Measurements from ENCODE around the gene COL6A3. TPM values are rescaled to one million over a fixed set of nuclear protein-coding genes. Genes with fewer than 3 reads are reported as not detected.

The COL6A3 gene
- total and polyA plus RNA-seq, 7 donors, result 15.5 to 75.2 (median 59.1) TPM

DNA sequence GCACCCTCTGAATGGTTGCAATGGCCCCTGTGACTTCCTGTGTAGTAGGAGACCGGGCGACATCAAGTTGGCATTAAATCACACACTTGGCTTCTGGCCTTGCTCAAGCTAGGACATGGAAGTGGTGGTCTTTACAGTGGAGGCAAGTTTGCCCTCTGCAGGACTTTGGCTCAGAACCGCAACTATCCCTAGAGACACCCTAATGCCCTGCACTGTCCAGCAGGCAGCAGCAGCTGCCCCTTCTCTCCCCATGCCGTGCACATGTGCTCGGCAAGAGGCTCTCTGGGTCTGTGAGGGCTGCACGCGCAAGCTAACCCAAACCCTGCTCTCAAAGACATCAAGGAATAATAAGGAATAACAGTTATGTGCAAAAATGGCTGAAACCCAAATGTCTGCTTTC, 106.5 kb downstream of the COL6A3 start:
- WGBS, 3 donors, result 60 to 86% (median 63%) methylated on average over 7 of the region's 7 CpGs
- DNase-seq (no peak), ATAC-seq (peak in 1 of 4 donors; percentile 31)
- Histone ChIP-seq H3K4me1 (no peaks in the 10 kb centered on the region), H3K9me3 (no peaks in the 10 kb centered on the region), H3K4me3 (no peak overlapping the region), H3K27ac (no peak overlapping the region), H3K27me3 (ENCODE audit: insufficient read depth in 3 of 3, low read length in 2 of 3) (no peaks in the 10 kb centered on the region), H3K36me3 (ENCODE audit: insufficient read depth in 1 of 2, low read depth in 1 of 2) (no peaks in the 10 kb centered on the region)
- TF ChIP-seq, protein P1, sequence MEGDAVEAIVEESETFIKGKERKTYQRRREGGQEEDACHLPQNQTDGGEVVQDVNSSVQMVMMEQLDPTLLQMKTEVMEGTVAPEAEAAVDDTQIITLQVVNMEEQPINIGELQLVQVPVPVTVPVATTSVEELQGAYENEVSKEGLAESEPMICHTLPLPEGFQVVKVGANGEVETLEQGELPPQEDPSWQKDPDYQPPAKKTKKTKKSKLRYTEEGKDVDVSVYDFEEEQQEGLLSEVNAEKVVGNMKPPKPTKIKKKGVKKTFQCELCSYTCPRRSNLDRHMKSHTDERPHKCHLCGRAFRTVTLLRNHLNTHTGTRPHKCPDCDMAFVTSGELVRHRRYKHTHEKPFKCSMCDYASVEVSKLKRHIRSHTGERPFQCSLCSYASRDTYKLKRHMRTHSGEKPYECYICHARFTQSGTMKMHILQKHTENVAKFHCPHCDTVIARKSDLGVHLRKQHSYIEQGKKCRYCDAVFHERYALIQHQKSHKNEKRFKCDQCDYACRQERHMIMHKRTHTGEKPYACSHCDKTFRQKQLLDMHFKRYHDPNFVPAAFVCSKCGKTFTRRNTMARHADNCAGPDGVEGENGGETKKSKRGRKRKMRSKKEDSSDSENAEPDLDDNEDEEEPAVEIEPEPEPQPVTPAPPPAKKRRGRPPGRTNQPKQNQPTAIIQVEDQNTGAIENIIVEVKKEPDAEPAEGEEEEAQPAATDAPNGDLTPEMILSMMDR (IDR thresholded peaks at IDR 0.05), result no peak
- intact Hi-C loops (cut with DNase I), result loop anchor here in 1 of 2 donors (10.0 kb wide), 1 partner anchor 213 kb away; no protein-coding TSS in a partner anchor

DNA sequence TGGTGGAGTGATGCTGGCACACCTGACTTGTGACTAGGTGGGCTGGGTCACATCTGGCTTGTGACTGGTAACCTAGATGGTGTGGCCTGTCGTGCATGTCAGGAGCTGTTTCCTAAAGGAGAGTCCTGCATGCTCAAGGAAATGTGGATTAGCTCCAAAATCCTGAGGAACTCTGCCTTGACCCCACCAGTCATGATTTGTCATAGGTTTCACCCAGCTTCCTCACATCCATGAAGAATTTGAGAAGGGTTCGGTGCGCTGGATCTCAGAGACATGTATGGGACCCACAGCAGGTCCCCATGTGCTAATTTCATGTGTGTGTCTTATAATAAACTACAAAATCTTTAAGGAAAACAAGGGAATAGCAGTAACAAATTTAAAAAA, 107.2 kb downstream of the COL6A3 start:
- no peak overlapping the region for H3K27ac ChIP-seq
- ATAC-seq, result no peak

GRCh38 chr2:237306083-237306786, 107.7 kb downstream of the COL6A3 start:
- no peaks in the 10 kb centered on the region for H3K36me3 ChIP-seq (ENCODE audit: insufficient read depth in 1 of 2, low read depth in 1 of 2)
- ATAC-seq (no peak), DNase-seq (no peak)
- H3K4me3 ChIP-seq, result no peak overlapping the region
- intact Hi-C loops (cut with DNase I), result loop anchor here in 1 of 2 donors (10.0 kb wide), 1 partner anchor 211 kb away; no protein-coding TSS in a partner anchor
- no peaks in the 10 kb centered on the region for H3K9me3 ChIP-seq
- no peaks in the 10 kb centered on the region for H3K27me3 ChIP-seq (ENCODE audit: insufficient read depth in 3 of 3, low read length in 2 of 3)
- no peaks in the 10 kb centered on the region for H3K4me1 ChIP-seq
- no peak overlapping the region for H3K27ac ChIP-seq
- TF ChIP-seq, protein P1 (IDR thresholded peaks at IDR 0.05), result no peak
- 68 to 87% (median 70%) methylated on average over 7 of the region's 7 CpGs for WGBS, 3 donors

More for the DNA sequence above, 107.2 kb downstream of the COL6A3 start:
- 86 to 96% (median 88%) methylated on average over 3 of the region's 3 CpGs for WGBS, 3 donors
- Histone ChIP-seq H3K36me3 (ENCODE audit: insufficient read depth in 1 of 2, low read depth in 1 of 2) (no peaks in the 10 kb centered on the region), H3K9me3 (no peaks in the 10 kb centered on the region), H3K4me1 (no peaks in the 10 kb centered on the region), H3K4me3 (no peak overlapping the region), H3K27me3 (ENCODE audit: insufficient read depth in 3 of 3, low read length in 2 of 3) (no peaks in the 10 kb centered on the region)
- TF ChIP-seq, protein P1 (IDR thresholded peaks at IDR 0.05), result no peak
- intact Hi-C loops (cut with DNase I), result loop anchor here in 1 of 2 donors (10.0 kb wide), 1 partner anchor 212 kb away; no protein-coding TSS in a partner anchor
- no peak for DNase-seq

- Histone ChIP-seq H3K9me3 (no peaks in the 10 kb centered on the region), H3K27ac (no peak overlapping the region), H3K27me3 (ENCODE audit: insufficient read depth in 3 of 3, low read length in 2 of 3) (no peaks in the 10 kb centered on the region), H3K4me1 (peaks cover 4% of the 10 kb centered on the region), H3K4me3 (no peak overlapping the region), H3K36me3 (ENCODE audit: insufficient read depth in 1 of 2, low read depth in 1 of 2) (no peaks in the 10 kb centered on the region)
- DNase-seq (no peak), ATAC-seq (no peak)
- TF ChIP-seq, protein P1 (IDR thresholded peaks at IDR 0.05), result no peak
- intact Hi-C loops (cut with DNase I), result loop anchor here in 1 of 2 donors (10.0 kb wide), 1 partner anchor 211 kb away; no protein-coding TSS in a partner anchor
These were observed 108.4 kb downstream of the COL6A3 start for GRCh38 chr2:237305579-237305978.
